PC-3 (cell line): ENCODE data around the gene TLNRD1. TPM values are rescaled to one million over a fixed set of nuclear protein-coding genes. Genes with fewer than 3 reads are reported as not detected.

Experiments
- ATAC-seq: fragments of 200-7000 bp; cut with Tn5 transposase; 2 replicates; pipeline ENCODE4 v1.9.1; 2020; ENCODE audit warnings: mild to moderate bottlenecking, moderate library complexity
- BruUV-seq: library from RNA; stranded (reverse); fragments of 400-500 nt; replicated peaks from 2 replicates; lab custom pipeline; 2021; lab: Mats Ljungman, UMichigan
- CTCF ChIA-PET: fragments of 300-600 bp; sonication (Branson Sonifier 250); formaldehyde crosslinking; loops from one replicate; lab custom pipeline; 2022; ENCODE audit warnings: antibody characterized with exemption; lab: Charles Lee
- POLR2A ChIA-PET: fragments of 300-600 bp; sonication (Branson Sonifier 250); formaldehyde crosslinking; loops from one replicate; lab custom pipeline; 2022; ENCODE audit warnings: antibody characterized with exemption; ENCODE audit not compliant: unreplicated experiment; lab: Charles Lee
- DNase-seq: peaks from one replicate; pipeline ENCODE4 v3.0.0-alpha.2; 2015
- H2AFZ ChIP-seq: fragments of 300-600 bp; sonication (generic); 2 replicates; pipeline ENCODE4 v1.6.0; 2016; ENCODE audit warnings: antibody characterized with exemption, low read length
- H3F3A ChIP-seq: fragments of 300-600 bp; sonication (generic); one replicate; pipeline ENCODE4 v1.6.0; 2017; ENCODE audit warnings: antibody characterized with exemption, low read length, control low read depth, mild to moderate bottlenecking; ENCODE audit not compliant: unreplicated experiment
- H3K27ac ChIP-seq: fragments of 300-600 bp; sonication (generic); 2 replicates; pipeline ENCODE4 v1.5.1; 2016; ENCODE audit warnings: mild to moderate bottlenecking, low read length
- H3K27me3 ChIP-seq: fragments of 300-600 bp; sonication (generic); 2 replicates; pipeline ENCODE4 v1.6.1; 2016; ENCODE audit warnings: low read length, mixed read lengths
- H3K36me3 ChIP-seq: fragments of 300-600 bp; sonication (generic); 2 replicates; pipeline ENCODE4 v1.6.1; 2016; ENCODE audit warnings: low read depth, mixed run types, low read length, mixed read lengths
- H3K4me1 ChIP-seq: fragments of 300-600 bp; sonication (generic); 2 replicates; pipeline ENCODE4 v1.5.1; 2016; ENCODE audit warnings: low read length; ENCODE audit not compliant: insufficient read depth
- H3K4me2 ChIP-seq: fragments of 300-600 bp; sonication (generic); 2 replicates; pipeline ENCODE4 v1.6.0; 2016; ENCODE audit warnings: low read length
- H3K4me3 ChIP-seq: fragments of 300-600 bp; sonication (generic); 2 replicates; pipeline ENCODE4 v1.5.1; 2016; ENCODE audit warnings: mild to moderate bottlenecking, low read length, mixed read lengths
- H3K79me2 ChIP-seq: fragments of 300-600 bp; sonication (generic); 2 replicates; pipeline ENCODE4 v1.6.1; 2017; ENCODE audit warnings: low read length, mixed read lengths
- H3K9ac ChIP-seq: fragments of 300-600 bp; sonication (generic); 2 replicates; pipeline ENCODE4 v1.6.0; 2016; ENCODE audit warnings: mild to moderate bottlenecking, low read length
- H3K9me2 ChIP-seq: fragments of 300-600 bp; sonication (generic); replicated peaks from 2 replicates; pipeline ENCODE4 v1.6.1; 2016; ENCODE audit warnings: mixed run types, low read length, mixed read lengths
- H3K9me3 ChIP-seq: fragments of 300-600 bp; sonication (generic); 2 replicates; pipeline ENCODE4 v1.6.1; 2016; ENCODE audit warnings: low read length, mixed read lengths
- H4K20me1 ChIP-seq: fragments of 300-600 bp; sonication (generic); 2 replicates; pipeline ENCODE4 v1.6.1; 2016; ENCODE audit warnings: low read length, mixed read lengths
- EZH2 ChIP-seq: fragments of 300-600 bp; sonication (generic); IDR thresholded peaks from one replicate; pipeline ENCODE4 v1.6.1; 2017; ENCODE audit warnings: antibody characterized with exemption, mild to moderate bottlenecking, low read length; ENCODE audit not compliant: unreplicated experiment
- EZH2phosphoT487 ChIP-seq: fragments of 300-600 bp; sonication (generic); IDR thresholded peaks from 2 replicates; pipeline ENCODE4 v1.6.1; 2018; ENCODE audit warnings: mild to moderate bottlenecking, antibody characterized with exemption, low read length, borderline replicate concordance
- intact Hi-C: fragments of 100-400 bp; cut with micrococcal nuclease; formaldehyde crosslinking; loops from 2 replicates; pipeline ENCODE4 v1.9.0; 2023
- total RNA-seq: library from RNA; depleted of rRNA; stranded (reverse); fragments of >200 nt; gene quantifications from 2 replicates; pipeline ENCODE4 v1.2.3, GENCODE V29; 2014
- TF ChIP-seq, protein P1 (sequence below): fragments of 300-600 bp; sonication (generic); conservative IDR thresholded peaks from 2 replicates; pipeline ENCODE4 v1.5.1; 2017; ENCODE audit warnings: antibody characterized with exemption, low read depth, mild to moderate bottlenecking, low read length

Gene TLNRD1
- total RNA-seq, 1 experiment from 2014 or later: 17.8 TPM

DNA sequence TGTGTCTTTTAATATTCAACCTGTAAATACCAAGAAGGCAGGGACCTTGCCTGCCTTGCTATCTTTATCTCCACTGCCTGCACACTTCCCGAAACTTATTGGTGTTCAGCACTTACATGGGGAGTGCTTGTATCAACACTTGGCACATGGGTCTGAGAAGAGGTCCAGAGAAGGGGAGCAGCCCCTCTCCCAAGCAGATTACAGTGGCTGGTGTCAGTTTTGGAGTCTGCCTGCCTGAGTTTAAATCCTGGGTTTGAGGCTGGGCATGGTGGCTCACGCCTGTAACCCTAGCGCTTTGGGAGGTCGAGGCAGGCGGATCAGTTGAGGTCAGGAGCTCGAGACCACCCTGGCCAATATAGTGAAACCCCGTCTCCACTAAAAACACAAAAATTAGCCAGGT is 31.4 kb upstream of the TLNRD1 start:
- intact Hi-C loops: no loop called here
- no TSS peak for BruUV-seq
- Histone ChIP-seq H3K27me3 (no peaks in the 10 kb centered on the region), H3K9me3 (no peaks in the 10 kb centered on the region), H3K9ac (no peak overlapping the region), H3K4me3 (no peak overlapping the region), H4K20me1 (no peaks in the 10 kb centered on the region), H3K36me3 (peaks cover 4% of the 10 kb centered on the region; the same call in 1 of the 2 replicates), H3K79me2 (peaks cover 6% of the 10 kb centered on the region; the same call in 1 of the 2 replicates), H2AFZ (no peak overlapping the region), H3K9me2 (no peaks in the 10 kb centered on the region), H3F3A (no peaks in the 10 kb centered on the region), H3K4me2 (no peak overlapping the region), H3K27ac (no peak overlapping the region), H3K4me1 (peaks cover 19% of the 10 kb centered on the region)
- TF ChIP-seq EZH2phosphoT487: no peak
- TF ChIP-seq, protein P1, sequence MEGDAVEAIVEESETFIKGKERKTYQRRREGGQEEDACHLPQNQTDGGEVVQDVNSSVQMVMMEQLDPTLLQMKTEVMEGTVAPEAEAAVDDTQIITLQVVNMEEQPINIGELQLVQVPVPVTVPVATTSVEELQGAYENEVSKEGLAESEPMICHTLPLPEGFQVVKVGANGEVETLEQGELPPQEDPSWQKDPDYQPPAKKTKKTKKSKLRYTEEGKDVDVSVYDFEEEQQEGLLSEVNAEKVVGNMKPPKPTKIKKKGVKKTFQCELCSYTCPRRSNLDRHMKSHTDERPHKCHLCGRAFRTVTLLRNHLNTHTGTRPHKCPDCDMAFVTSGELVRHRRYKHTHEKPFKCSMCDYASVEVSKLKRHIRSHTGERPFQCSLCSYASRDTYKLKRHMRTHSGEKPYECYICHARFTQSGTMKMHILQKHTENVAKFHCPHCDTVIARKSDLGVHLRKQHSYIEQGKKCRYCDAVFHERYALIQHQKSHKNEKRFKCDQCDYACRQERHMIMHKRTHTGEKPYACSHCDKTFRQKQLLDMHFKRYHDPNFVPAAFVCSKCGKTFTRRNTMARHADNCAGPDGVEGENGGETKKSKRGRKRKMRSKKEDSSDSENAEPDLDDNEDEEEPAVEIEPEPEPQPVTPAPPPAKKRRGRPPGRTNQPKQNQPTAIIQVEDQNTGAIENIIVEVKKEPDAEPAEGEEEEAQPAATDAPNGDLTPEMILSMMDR: no peak
- TF ChIP-seq EZH2: no peak
- ChIA-PET POLR2A (interaction anchor here (0.6 kb wide), 1 partner anchor 586 kb away, joined by 3 read pairs; no protein-coding TSS in a partner anchor), CTCF (interaction anchor here (1.2 kb wide), 2 partner anchors 193 to 402 kb away, joined by 5 to 9 read pairs; no protein-coding TSS in a partner anchor)
- DNase-seq: no peak
- ATAC-seq: no peak

DNA sequence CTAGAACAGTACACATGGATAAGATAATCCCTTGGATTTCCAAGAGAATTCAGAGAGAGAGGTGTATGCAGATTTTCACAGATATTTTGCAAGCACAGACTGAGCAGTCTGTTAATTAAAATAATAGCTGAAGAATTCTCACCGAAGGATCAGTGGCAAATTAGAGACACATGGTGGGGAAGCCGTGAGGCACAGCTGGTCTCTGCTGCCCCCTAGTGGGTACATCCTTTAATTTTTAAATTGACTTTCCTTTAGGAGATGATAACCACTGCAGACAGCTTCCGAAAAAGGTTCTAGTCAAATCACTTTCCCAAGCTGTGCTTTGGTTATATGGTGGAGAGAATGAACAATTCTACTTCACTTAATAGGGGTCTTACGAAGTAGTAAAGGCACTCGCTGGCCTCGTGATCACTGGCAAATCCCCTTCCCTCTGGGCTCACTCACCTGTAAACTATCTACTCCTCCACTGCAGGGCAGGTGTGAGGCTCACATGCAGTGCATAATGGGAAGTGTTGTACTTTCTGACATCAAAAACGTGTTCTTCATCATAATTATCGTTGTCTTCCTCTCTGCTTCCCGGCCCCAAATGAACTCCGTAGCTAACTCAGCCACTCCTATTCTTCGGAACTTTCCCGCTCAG is 30.6 kb upstream of the TLNRD1 start:
- BruUV-seq: no TSS peak
- Histone ChIP-seq H3K27me3 (no peaks in the 10 kb centered on the region), H3K9me2 (no peaks in the 10 kb centered on the region), H2AFZ (no peak overlapping the region), H3K4me2 (peak overlapping the region; percentile 63), H3K79me2 (peaks cover 9% of the 10 kb centered on the region), H3K36me3 (peaks cover 4% of the 10 kb centered on the region; the same call in 1 of the 2 replicates), H3K9ac (no peak overlapping the region), H4K20me1 (no peaks in the 10 kb centered on the region), H3K9me3 (no peaks in the 10 kb centered on the region), H3F3A (no peaks in the 10 kb centered on the region), H3K4me3 (peak overlapping the region; percentile 5; the same call in 1 of the 2 replicates), H3K4me1 (peaks cover 19% of the 10 kb centered on the region), H3K27ac (peak overlapping the region; percentile 29)
- CTCF ChIA-PET: interaction anchor here (1.2 kb wide), 2 partner anchors 193 to 403 kb away, joined by 5 to 9 read pairs; no protein-coding TSS in a partner anchor
- TF ChIP-seq EZH2phosphoT487 (no peak), EZH2 (no peak)
- TF ChIP-seq, protein P1: peak; percentile 87
- intact Hi-C loops: loop anchor here (1.0 to 10.0 kb wide), 7 partner anchors 55 to 515 kb away; no protein-coding TSS in a partner anchor
- POLR2A ChIA-PET: interaction anchor here (0.6 kb wide), 1 partner anchor 587 kb away, joined by 3 read pairs; no protein-coding TSS in a partner anchor
- peak; percentile 78 for ATAC-seq
- DNase-seq: peak; percentile 78
